ENCODE data around the gene CFAP299.

GRCh38 chr4:80454556-80454955, 119.0 kb downstream of the CFAP299 start:
- TF ChIP-seq CTCF (IDR thresholded peaks at IDR 0.05 in 8 of 11, conservative IDR thresholded peaks at IDR 0.05 in 3 of 11) (no peak), POLR2A (IDR thresholded peaks at IDR 0.05) (no peak)
